Nephron progenitor cell (in vitro differentiated cells): ENCODE data around the gene LST1.

ENCODE experiments used
- DNase-seq: peaks from one replicate; pipeline ENCODE4 v3.0.0; 2021
- H3K27ac Mint-ChIP-seq: 2 replicates; pipeline ENCODE4 v1.8.0; 2021; ENCODE audit warnings: mild to moderate bottlenecking, moderate library complexity, mixed read lengths
- H3K27me3 Mint-ChIP-seq: 2 replicates; pipeline ENCODE4 v1.8.0; 2021; ENCODE audit warnings: mild to moderate bottlenecking, low read depth, mixed read lengths; ENCODE audit not compliant: poor library complexity
- H3K36me3 Mint-ChIP-seq: 2 replicates; pipeline ENCODE4 v1.8.0; 2021; ENCODE audit warnings: low read depth, mixed read lengths
- H3K4me1 Mint-ChIP-seq: 2 replicates; pipeline ENCODE4 v1.8.0; 2021; ENCODE audit warnings: mixed read lengths
- H3K4me3 Mint-ChIP-seq: 2 replicates; pipeline ENCODE4 v1.8.0; 2021; ENCODE audit warnings: mild to moderate bottlenecking, moderate library complexity, mixed read lengths
- H3K9me3 Mint-ChIP-seq: 2 replicates; pipeline ENCODE4 v1.8.0; 2021; ENCODE audit warnings: mild to moderate bottlenecking, moderate library complexity, mixed read lengths
- TF ChIP-seq, protein P1 (sequence below): fragments of 200-600 bp; sonication (generic); IDR thresholded peaks from 2 replicates; pipeline ENCODE4 v1.5.0; 2021; ENCODE audit warnings: antibody characterized with exemption

Gene LST1

DNA sequence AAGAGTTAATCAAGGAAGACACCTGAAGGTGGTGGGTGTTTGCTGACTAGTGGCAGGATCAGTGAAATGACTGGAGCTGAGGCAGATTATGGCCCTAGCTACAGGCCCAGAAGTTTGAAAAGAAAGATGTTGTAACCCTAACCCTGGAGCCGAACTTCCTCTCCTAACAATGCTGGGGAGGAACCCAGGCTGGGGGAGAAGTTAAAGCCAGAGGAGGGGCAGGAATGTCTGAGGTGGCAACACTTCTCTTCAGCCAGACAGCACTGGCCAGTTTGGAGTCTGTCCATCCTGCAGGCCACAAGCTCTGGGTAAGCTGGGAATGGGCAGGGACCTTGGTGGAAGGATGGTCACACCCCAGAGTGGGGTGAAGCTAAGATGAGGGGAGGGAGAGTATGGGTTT, at the start of gene LST1:
Gene LST1, plus strand, starts transcription at position 270 of the 400 bp plus-strand sequence. CDS start 1,023 bp downstream, outside the sequence.
- H3K36me3 Mint-ChIP-seq = no peaks in the 10 kb centered on the region
- H3K9me3 Mint-ChIP-seq = no peaks in the 10 kb centered on the region
- H3K27me3 Mint-ChIP-seq = peaks cover 26% of the 10 kb centered on the region
- H3K4me1 Mint-ChIP-seq = peaks cover 47% of the 10 kb centered on the region
- H3K27ac Mint-ChIP-seq = no peak within 1 kb of the TSS
- DNase-seq = no peak
- TF ChIP-seq, protein P1, sequence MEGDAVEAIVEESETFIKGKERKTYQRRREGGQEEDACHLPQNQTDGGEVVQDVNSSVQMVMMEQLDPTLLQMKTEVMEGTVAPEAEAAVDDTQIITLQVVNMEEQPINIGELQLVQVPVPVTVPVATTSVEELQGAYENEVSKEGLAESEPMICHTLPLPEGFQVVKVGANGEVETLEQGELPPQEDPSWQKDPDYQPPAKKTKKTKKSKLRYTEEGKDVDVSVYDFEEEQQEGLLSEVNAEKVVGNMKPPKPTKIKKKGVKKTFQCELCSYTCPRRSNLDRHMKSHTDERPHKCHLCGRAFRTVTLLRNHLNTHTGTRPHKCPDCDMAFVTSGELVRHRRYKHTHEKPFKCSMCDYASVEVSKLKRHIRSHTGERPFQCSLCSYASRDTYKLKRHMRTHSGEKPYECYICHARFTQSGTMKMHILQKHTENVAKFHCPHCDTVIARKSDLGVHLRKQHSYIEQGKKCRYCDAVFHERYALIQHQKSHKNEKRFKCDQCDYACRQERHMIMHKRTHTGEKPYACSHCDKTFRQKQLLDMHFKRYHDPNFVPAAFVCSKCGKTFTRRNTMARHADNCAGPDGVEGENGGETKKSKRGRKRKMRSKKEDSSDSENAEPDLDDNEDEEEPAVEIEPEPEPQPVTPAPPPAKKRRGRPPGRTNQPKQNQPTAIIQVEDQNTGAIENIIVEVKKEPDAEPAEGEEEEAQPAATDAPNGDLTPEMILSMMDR = no peak
- H3K4me3 Mint-ChIP-seq = no peak within 1 kb of the TSS

DNA sequence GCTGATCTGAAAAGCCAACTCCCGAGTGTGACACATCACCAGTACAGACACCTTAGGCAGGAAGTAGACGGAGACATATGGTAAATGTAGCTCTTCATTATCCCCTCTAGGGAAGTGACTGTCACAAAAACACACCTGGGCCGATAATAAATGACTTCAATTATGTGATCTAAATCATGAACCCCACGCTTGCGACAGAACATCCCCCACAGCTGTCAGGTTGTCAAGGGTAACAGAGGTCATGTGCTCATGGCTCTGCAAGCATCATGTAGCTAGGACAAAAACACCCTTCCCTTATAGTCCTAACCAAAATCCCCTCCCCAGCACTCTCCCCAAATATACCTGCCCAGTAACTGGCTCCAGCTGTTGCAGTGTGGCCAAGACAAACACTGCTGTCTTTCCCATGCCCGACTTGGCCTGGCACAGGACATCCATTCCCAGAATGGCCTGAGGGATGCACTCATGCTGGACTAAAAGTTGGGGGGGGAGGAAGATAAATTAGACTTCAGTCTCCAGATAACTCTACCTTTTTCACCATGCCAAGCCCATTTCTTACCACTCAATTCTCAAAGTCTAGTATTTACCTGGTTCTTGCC, 47.2 kb upstream of the LST1 start:
- H3K9me3 Mint-ChIP-seq = no peaks in the 10 kb centered on the region
- no peak for DNase-seq
- H3K4me1 Mint-ChIP-seq = peaks cover 70% of the 10 kb centered on the region
- H3K36me3 Mint-ChIP-seq = peaks cover 68% of the 10 kb centered on the region
- H3K27me3 Mint-ChIP-seq = no peaks in the 10 kb centered on the region
- peak overlapping the region; percentile 40 for H3K27ac Mint-ChIP-seq
- peak overlapping the region; percentile 100 for H3K4me3 Mint-ChIP-seq
- TF ChIP-seq, protein P1 = no peak

GRCh38 chr6:31540640-31541039, 45.4 kb upstream of the LST1 start:
- TF ChIP-seq, protein P1 = no peak
- H3K4me1 Mint-ChIP-seq = peaks cover 75% of the 10 kb centered on the region
- H3K36me3 Mint-ChIP-seq = peaks cover 52% of the 10 kb centered on the region
- no peaks in the 10 kb centered on the region for H3K27me3 Mint-ChIP-seq
- DNase-seq = no peak
- H3K27ac Mint-ChIP-seq = peak overlapping the region; percentile 100
- peak overlapping the region; percentile 100 for H3K4me3 Mint-ChIP-seq
- no peaks in the 10 kb centered on the region for H3K9me3 Mint-ChIP-seq

- Mint-ChIP-seq H3K36me3 (peaks cover 47% of the 10 kb centered on the region), H3K4me3 (peak overlapping the region; percentile 100), H3K9me3 (no peaks in the 10 kb centered on the region), H3K27me3 (peaks cover 2% of the 10 kb centered on the region), H3K27ac (peak overlapping the region; percentile 100), H3K4me1 (peaks cover 75% of the 10 kb centered on the region)
- DNase-seq = peak; percentile 45
- TF ChIP-seq, protein P1 = no peak
Observed at GRCh38 chr6:31541059-31541657, 44.9 kb upstream of the LST1 start.

GRCh38 chr6:31541658-31542521, 44.2 kb upstream of the LST1 start, which contains the start of gene DDX39B:
DDX39B (minus strand) TSS chr6:31542003; CDS start chr6:31540532, 1,471 bp downstream.
- Mint-ChIP-seq H3K36me3 (peaks cover 40% of the 10 kb centered on the region), H3K27ac (peak within 1 kb of the TSS; percentile 100), H3K9me3 (no peaks in the 10 kb centered on the region), H3K4me3 (peak within 1 kb of the TSS; percentile 100), H3K27me3 (peaks cover 3% of the 10 kb centered on the region), H3K4me1 (peaks cover 75% of the 10 kb centered on the region)
- peak; percentile 90 for DNase-seq
- TF ChIP-seq, protein P1 = no peak
